Neural progenitor cell (in vitro differentiated cells): Measurements from ENCODE around the gene SNX8.

ENCODE experiments used
- CTCF ChIP-seq: fragments of 200-600 bp; sonication (generic); IDR thresholded peaks from 2 replicates; pipeline ENCODE4 v1.5.1; 2017; ENCODE audit warnings: antibody characterized with exemption, mild to moderate bottlenecking
- EZH2 ChIP-seq: fragments of 200-600 bp; sonication (generic); IDR thresholded peaks from 2 replicates; pipeline ENCODE4 v1.6.1; 2017; ENCODE audit warnings: antibody characterized with exemption, mild to moderate bottlenecking, moderate library complexity

GRCh38 chr7:2202901-2203765 is 111.1 kb downstream of the SNX8 start:
- no peak for TF ChIP-seq EZH2
- no peak for TF ChIP-seq CTCF
